Kidney (tissue), 14 donors: ENCODE data around the gene TMEM269. TPM values are rescaled to one million over a fixed set of nuclear protein-coding genes. Genes with fewer than 3 reads are reported as not detected.

Source experiments
- DNase-seq, 5 donors: peaks; one replicate each; pipeline ENCODE4 v3.0.0-alpha.2; 2013 to 2020
- FAIRE-seq: peaks from 2 replicates; lab custom pipeline; 2012; peaks lifted over from hg19 to GRCh38; lab: Jason Lieb, UNC
- H3K27ac ChIP-seq, 2 donors: one replicate each; pipeline ENCODE4 v1.7.0; 2013; ENCODE audit warnings: low read depth in 2 of 2, low read length in 2 of 2, inconsistent platforms in 1 of 2
- H3K27me3 ChIP-seq: one replicate; pipeline ENCODE4 v1.7.1; 2013; ENCODE audit warnings: low read length, inconsistent platforms; ENCODE audit not compliant: control insufficient read depth, insufficient read depth
- H3K36me3 ChIP-seq, 3 donors: one replicate each; pipeline versions ENCODE4 v1.7.0 to v1.7.1; 2013; ENCODE audit warnings: low read length in 3 of 3, control low read depth in 1 of 3, inconsistent platforms in 1 of 3; ENCODE audit not compliant: insufficient read depth in 3 of 3, control insufficient read depth in 2 of 3
- H3K4me1 ChIP-seq, 3 donors: one replicate each; pipeline versions ENCODE4 v1.7.0 to v1.7.1; 2013; ENCODE audit warnings: low read length in 3 of 3, inconsistent platforms in 1 of 3, low read depth in 1 of 3; ENCODE audit not compliant: control insufficient read depth in 2 of 3, insufficient read depth in 2 of 3
- H3K4me3 ChIP-seq, 3 donors: one replicate each; pipeline versions ENCODE4 v1.7.0 to v1.8.1; 2013; ENCODE audit warnings: low read length in 3 of 3, control low read depth in 1 of 3, inconsistent platforms in 1 of 3
- H3K9ac ChIP-seq, 3 donors: one replicate each; pipeline versions ENCODE4 v1.7.0 to v1.7.1; 2013; ENCODE audit warnings: low read length in 3 of 3, control low read depth in 1 of 3, inconsistent platforms in 1 of 3
- H3K9me3 ChIP-seq, 3 donors: one replicate each; pipeline versions ENCODE4 v1.7.0 to v1.7.1; 2013; ENCODE audit warnings: low read length in 3 of 3, control low read depth in 1 of 3, inconsistent platforms in 1 of 3; ENCODE audit not compliant: control insufficient read depth in 2 of 3, insufficient read depth in 1 of 3
- intact Hi-C: fragments of 100-400 bp; cut with DNase I; formaldehyde crosslinking; loops from one replicate; pipeline ENCODE4 v1.11.1; 2022
- polyA plus RNA-seq: library from polyadenylated mRNA; stranded (reverse); fragments of 350-450 nt; fragmentation: Illumina TruSeq; extraction: RNeasy Lipid Tissue Mini Kit (QIAGEN cat#74804); gene quantifications from one replicate; pipeline ENCODE4 v1.2.3, GENCODE V29; 2014; ENCODE audit warnings: low read depth, low replicate concordance; ENCODE audit not compliant: insufficient read depth
- total RNA-seq: library from RNA; stranded (reverse); fragmentation: NEBNext Ultra II Directional; extraction: Animal tissue kit (Norgen Biotek cat#: 25700); gene quantifications from one replicate; pipeline ENCODE4 v1.2.1, GENCODE V29; 2021
- TF ChIP-seq, protein P1 (sequence below): IDR thresholded peaks from 3 replicates; pipeline ENCODE4 v1.5.1; 2012; ENCODE audit warnings: mild to moderate bottlenecking, moderate library complexity, borderline replicate concordance; ENCODE audit not compliant: insufficient read depth; ENCODE audit errors: extremely low read depth
- donor health status: control.
- donor health status: control.
- donor health status: control.
- donor health status: control.
- donor health status: control.
- donor health status: DM: yes; HTN: yes; CAD: no.
- donor health status: Normal renal cell carcinoma (clear cell type).

TMEM269 gene
- total and polyA plus RNA-seq, 2 donors from 2014 or later: 0.22 TPM; not detected in 1

DNA sequence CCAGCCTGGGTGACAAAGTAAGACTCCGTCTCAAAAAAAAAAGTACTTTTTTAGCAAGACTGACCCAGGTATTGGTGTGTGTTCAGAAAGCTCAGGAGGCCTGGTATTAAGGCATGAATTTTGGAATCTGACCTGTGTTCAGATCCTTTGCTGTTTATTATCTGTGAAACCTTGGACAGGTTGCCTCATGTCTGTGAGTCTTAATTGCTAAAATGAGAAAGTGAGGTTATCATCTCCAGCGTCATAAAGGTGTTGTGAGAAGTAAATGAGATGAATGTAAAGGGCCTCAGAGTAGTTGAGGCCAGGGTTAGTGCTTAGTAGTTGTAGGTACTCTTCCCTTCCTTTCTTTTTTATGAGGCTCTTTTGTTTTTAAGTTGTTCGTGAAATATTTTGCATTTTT, 15.0 kb upstream of the TMEM269 start:
- peaks cover 0 to 6% (median 3%) of the 10 kb centered on the region in 3 donors for H3K36me3 ChIP-seq
- H3K9me3 ChIP-seq: no peaks in the 10 kb centered on the region
- TF ChIP-seq, protein P1, sequence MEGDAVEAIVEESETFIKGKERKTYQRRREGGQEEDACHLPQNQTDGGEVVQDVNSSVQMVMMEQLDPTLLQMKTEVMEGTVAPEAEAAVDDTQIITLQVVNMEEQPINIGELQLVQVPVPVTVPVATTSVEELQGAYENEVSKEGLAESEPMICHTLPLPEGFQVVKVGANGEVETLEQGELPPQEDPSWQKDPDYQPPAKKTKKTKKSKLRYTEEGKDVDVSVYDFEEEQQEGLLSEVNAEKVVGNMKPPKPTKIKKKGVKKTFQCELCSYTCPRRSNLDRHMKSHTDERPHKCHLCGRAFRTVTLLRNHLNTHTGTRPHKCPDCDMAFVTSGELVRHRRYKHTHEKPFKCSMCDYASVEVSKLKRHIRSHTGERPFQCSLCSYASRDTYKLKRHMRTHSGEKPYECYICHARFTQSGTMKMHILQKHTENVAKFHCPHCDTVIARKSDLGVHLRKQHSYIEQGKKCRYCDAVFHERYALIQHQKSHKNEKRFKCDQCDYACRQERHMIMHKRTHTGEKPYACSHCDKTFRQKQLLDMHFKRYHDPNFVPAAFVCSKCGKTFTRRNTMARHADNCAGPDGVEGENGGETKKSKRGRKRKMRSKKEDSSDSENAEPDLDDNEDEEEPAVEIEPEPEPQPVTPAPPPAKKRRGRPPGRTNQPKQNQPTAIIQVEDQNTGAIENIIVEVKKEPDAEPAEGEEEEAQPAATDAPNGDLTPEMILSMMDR: no peak
- DNase-seq (no peak), FAIRE-seq (no peak)
- H3K27ac ChIP-seq: no peak overlapping the region
- H3K4me1 ChIP-seq: peaks cover 0 to 5% (median 0%) of the 10 kb centered on the region in 3 donors
- intact Hi-C loops: no loop called here
- H3K27me3 ChIP-seq: no peaks in the 10 kb centered on the region
- H3K9ac ChIP-seq: no peak overlapping the region
- H3K4me3 ChIP-seq: no peak overlapping the region

GRCh38 chr1:42773420-42773819, 11.4 kb upstream of the TMEM269 start:
- TF ChIP-seq, protein P1: no peak
- no peak for FAIRE-seq

GRCh38 chr1:42774928-42775526, 9.8 kb upstream of the TMEM269 start:
- no peak overlapping the region for H3K4me3 ChIP-seq
- H3K27me3 ChIP-seq: no peaks in the 10 kb centered on the region
- H3K4me1 ChIP-seq: no peaks in the 10 kb centered on the region
- no peaks in the 10 kb centered on the region for H3K9me3 ChIP-seq
- no peak overlapping the region for H3K27ac ChIP-seq
- TF ChIP-seq, protein P1: no peak
- FAIRE-seq: no peak
- intact Hi-C loops: no loop called here
- no peak overlapping the region for H3K9ac ChIP-seq
- peaks cover 2 to 28% (median 15%) of the 10 kb centered on the region in 3 donors for H3K36me3 ChIP-seq
- DNase-seq: no peak

More at GRCh38 chr1:42773420-42773819, 11.4 kb upstream of the TMEM269 start:
- Histone ChIP-seq H3K27me3 (no peaks in the 10 kb centered on the region), H3K27ac (no peak overlapping the region), H3K9me3 (no peaks in the 10 kb centered on the region), H3K36me3 (peaks cover 2 to 22% (median 15%) of the 10 kb centered on the region in 3 donors), H3K4me1 (no peaks in the 10 kb centered on the region), H3K9ac (no peak overlapping the region), H3K4me3 (no peak overlapping the region)
- DNase-seq: no peak
- intact Hi-C loops: no loop called here
